DMS 273 (cell line): Measurements from ENCODE around the gene THSD1.

Experiments used
- DNase-seq: peaks from one replicate; lab custom pipeline; 2025; ENCODE audit not compliant: unreplicated experiment; lab: John Stamatoyannopoulos, UW

THSD1 gene, protein sequence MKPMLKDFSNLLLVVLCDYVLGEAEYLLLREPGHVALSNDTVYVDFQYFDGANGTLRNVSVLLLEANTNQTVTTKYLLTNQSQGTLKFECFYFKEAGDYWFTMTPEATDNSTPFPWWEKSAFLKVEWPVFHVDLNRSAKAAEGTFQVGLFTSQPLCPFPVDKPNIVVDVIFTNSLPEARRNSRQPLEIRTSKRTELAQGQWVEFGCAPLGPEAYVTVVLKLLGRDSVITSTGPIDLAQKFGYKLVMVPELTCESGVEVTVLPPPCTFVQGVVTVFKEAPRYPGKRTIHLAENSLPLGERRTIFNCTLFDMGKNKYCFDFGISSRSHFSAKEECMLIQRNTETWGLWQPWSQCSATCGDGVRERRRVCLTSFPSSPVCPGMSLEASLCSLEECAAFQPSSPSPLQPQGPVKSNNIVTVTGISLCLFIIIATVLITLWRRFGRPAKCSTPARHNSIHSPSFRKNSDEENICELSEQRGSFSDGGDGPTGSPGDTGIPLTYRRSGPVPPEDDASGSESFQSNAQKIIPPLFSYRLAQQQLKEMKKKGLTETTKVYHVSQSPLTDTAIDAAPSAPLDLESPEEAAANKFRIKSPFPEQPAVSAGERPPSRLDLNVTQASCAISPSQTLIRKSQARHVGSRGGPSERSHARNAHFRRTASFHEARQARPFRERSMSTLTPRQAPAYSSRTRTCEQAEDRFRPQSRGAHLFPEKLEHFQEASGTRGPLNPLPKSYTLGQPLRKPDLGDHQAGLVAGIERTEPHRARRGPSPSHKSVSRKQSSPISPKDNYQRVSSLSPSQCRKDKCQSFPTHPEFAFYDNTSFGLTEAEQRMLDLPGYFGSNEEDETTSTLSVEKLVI

DNA sequence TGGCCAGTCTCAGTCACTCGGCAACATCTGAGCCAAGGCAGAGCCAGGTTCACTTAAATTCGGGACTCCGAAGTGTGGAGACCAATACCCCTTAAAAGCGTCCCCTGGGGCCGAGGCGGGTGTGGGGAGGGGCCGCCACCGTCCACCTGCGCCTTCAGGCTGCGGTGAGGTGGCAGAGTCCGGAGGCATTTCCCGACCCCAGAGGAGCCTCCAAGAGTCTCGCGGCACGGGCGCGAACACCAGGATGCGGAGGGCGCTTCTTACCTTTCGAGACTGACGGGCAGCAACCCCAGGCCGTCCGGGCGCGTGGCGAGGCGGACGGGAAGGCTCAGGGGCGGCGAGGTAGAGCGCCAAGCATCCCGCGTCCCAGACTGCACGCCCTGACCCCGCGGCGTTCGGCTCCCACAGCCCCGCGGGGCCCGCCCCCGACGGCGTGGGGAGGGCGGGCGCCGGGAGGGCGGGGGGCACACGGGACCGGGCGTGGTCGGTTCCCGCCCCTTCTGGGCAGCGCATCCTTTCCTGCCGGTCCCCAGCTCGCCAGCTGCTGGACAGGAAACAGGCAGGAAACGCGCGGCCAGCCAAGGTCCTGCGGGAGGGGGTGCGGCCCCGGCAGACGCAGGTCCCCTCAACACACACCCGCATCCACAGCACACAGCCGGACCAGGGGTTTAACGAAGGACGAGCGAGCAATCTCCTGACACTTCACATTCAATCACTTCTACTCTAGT, at the start of gene THSD1:
TSS of gene THSD1 (minus strand) at position 406 of the 728 bp plus-strand sequence. CDS start 3,572 bp downstream, outside the sequence.
- peak; percentile 49 for DNase-seq

DNA sequence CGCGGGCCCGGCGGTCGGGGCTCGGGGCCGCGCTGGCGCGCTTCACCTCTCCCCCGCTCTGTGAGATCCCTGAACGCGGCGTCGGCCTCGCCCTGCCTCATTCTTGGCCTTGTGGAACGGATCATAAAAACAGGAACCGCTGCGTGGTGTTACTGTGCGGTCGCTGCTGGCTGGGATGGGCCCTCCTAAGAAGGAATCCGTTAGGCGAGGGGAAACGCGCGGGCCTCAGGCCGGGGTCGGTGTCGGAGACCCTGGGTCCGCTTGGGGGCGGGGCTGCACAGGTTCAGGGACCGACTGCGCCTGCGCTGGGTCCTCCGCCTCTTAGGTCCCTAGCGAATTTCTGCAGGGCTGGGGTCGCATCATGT, 49.7 kb upstream of the THSD1 start:
- peak; percentile 81 for DNase-seq

DNA sequence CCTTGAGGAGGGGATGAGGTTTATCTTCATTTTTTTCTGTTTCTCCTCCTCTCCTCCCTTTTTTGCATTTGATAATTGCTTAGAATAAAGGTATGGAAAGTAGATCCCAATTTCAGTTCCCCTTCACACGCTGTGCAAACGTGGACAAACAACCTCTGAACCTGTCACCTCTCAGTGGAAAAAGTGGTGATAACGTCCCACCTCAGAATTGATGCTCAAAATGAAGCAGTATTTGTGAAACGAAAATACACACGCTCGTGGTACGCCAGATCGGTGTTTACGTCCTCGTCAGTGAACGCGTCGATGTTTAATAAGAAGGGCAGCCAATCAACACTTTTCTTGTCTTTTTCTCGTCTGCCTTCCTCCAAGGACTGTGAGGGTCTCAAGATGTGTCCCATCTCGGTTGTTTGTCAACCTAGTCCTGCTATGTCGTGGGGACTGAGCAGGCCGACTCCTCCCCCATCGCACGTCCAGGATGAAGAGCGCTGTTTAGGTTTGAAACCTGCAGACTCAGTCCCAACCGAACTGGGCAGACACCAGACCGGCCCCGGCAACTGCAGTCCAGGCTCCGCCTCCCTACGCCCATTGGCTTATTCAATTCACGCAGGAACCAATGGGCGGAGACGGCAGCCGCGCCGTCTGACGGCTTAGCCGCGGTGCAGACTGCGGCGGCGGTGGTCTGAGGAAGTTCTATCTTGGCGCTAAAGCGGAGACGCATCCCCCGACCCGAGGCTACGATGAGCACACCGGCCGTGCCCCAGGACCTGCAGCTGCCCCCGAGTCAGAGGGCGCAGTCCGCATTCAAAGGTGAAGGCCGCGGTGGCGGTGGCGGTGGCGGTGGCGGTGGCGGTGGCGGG, 49.1 kb upstream of the THSD1 start, which contains the start of gene CKAP2:
TSS of gene CKAP2 (plus strand) at position 659 of the 857 bp plus-strand sequence. CDS start at position 738, 79 bp downstream.
- DNase-seq: peak; percentile 96

DNA sequence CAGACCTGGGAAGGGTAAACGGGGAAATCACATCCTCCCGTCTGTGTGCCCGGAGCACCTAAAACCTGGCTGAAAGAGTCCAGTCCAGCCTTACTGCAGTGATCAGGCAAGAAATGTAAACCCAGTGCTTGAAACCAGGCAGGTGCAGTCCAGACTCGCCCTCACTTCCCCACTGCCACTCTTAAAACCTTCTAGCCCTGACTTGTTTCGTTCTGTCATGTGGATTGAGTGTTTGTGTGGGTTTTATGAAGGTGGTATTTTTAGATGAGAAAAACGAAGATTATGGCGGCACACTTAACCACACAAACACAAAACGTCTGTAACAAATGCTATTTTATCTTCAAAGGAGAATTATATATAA, 48.5 kb upstream of the THSD1 start:
- DNase-seq: peak; percentile 57

DNA sequence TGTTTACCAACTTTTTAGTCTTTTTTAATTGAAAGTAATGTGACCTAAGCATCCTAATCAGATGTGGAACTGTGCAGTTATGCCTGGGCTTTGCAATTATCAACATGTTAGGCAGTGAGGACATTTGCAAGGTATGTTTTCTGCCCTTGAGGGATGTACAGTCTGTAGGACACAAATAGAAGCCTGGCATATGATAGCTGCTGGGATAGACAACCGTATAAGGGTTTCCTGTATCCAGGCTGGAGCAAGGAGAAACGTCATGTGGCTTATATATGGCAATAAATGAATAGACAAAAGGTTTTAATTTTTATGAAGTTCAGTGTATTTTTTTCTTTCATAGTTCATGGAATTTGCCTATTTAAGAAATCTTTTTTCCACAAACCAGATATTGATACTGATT, 46.5 kb upstream of the THSD1 start:
- DNase-seq: peak; percentile 9

DNA sequence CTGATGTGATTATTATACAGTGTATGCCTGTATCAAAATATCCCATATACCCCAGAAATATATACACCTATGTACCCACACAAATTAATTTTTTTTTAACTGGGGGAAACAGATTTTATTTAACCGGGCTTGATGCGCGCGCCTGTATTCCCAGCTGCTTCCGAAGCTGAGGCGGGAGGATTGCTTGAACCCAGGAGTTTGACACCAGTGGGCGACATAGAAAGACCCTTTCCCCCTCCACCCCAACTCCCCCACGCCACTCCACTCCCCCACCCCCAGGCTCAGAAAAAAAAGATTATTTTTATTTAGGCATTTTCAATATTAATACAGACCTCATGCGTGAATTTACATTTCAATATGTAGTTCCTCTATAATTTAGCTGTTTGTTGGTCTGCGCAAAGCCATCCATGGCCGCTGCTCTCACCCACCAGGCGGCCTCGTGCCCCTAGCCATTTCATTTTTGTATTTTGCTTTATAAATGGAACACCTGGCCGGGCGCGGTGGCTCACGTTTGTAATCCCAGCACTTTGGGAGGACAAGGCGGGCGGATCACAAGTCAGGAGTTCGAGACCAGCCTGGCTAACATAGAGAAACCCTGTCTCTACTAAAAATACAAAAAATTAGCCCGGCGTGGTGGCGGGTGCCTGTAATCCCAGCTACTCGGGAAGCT, 45.3 kb upstream of the THSD1 start:
- DNase-seq: no peak

DNA sequence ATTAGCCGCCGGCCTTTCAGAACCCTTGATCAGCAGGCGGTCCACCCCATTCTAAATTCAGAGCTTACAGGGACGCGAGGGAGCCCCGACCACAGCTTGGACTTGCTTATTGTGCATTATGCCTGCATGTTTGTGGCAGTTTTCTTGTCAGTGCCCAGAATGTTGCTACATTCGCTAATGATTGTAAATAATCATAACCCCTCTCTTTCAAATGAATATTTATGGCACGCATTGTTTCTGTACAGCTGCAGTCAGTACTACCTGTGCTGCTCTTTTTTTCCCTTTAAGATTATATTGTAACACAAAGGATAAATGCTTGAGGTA, 44.8 kb upstream of the THSD1 start:
- DNase-seq: no peak

DNA sequence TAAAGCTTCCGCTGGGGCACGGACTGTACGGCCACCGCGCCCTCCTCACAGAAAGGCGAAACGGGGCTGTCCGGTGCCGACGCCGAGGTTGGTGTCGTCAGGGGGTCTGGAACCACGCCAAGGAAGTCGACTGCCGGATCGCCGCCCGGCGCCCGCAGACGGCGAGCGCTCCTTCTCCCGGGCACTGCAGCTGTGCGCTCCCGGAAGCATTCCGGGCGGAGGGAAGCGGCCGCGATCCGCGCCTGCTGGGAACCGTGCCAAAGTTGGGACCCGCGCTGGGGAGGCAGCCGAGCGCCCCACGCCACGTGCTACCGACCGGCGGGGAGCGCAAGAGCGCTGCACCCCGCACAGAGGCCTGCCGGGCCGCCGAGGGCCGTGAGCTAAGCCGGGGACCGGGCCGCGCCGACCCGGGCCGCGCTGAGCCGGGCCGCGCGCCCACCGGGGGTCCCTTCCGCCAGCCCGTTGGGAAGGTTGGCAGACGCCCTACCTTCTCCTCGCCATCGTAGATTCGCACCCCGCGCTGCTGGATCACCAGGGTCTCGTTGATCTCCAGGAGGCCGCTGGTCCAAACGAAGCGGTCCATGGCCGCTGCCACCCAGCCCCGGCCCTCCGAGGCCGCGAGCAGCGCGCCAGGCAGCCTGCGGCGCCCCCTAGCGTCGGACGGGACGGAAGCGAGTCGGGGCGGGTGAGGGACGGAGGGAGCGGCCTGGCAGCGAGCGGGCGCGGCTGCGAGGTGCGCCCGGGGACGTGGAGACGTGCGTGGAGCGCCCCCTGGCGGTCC, 44.2 kb upstream of the THSD1 start, which contains the start of gene VPS36:
TSS of gene VPS36 (minus strand) at position 623 of the 781 bp plus-strand sequence. CDS start at position 583, 40 bp downstream.
- peak; percentile 97 for DNase-seq

DNA sequence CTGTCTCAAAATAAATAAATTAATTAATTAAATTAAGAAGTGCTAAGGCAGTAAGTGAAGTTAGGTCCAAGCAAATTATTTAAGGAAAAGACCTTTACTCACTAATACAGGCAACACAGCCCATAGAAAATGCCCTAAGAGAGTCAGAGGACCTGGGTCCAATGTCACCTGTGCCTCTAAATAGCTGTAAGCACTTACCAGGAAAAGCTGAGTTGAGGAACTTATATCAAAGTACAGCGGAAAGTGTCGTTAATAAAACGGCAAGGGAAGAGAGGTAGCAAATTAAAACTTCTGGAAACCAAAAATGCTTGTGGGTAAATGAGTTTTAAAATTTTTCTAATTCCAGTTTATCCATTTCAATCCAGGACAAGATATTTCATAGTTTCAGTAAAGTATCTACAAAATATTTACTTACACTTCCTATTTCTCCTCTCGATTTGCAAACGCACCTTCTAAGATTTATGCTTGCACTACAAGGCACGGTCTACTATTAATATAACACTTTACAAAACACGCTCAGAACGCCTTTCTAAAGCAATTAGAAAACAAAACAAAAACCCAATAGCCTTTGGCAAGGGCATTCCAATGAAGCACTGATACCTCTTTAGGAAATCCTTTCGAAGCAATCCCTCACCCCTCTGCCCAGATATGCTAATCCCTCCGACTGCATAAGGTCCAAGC, 43.5 kb upstream of the THSD1 start:
- peak; percentile 19 for DNase-seq

DNA sequence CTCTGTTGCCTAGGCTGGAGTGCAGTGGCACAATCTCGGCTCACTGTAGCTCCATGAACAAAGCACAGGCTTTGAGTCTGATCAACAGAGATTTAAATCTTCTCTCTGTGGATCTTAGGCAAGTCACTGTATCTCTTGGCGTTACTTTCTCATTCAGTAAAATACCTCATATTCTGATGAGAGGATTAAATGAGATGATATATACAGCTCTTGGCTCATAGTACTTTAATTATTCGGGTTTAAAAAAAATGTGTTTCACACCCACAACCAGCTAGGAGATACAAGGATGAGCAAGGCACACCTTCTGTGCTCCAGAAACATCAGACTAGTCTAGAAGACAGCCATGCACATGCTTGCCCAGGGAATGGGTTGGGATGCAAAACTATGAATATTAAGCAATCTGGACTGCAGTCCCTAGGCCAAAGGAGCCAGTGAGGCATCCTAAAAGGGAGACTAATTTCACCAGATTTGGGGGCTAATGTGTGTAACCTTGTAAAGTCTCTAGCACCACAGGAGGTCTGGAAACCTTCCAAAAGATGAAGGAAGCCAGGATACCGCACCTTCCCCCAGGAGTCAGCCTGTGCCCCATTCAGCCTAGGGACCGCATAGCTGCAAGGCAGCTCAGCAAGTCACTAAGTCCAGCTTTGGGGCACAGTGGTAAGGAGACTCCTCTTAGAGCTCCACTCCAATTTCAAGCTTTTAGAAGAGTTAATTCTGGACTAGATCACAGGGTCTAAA, 42.0 kb upstream of the THSD1 start:
- peak; percentile 47 for DNase-seq

DNA sequence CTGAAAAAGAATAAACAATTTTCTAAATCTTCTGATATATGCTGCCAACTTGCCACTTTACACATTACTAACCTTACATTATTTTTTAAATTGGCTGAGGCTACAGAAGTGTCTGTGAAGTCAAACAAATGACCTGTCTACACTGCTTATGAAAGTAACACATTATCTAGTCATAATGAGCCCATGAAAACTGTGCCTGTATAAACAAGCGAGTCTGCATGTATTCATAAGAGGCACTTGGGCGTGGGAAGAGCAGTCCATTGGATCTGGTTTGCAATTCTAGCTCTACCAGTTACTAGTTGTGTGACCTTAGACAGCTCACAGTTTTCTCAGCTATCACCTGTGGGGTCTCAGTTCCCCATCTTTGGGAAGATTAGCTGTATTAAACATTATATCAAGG, 41.4 kb upstream of the THSD1 start:
- no peak for DNase-seq

DNA sequence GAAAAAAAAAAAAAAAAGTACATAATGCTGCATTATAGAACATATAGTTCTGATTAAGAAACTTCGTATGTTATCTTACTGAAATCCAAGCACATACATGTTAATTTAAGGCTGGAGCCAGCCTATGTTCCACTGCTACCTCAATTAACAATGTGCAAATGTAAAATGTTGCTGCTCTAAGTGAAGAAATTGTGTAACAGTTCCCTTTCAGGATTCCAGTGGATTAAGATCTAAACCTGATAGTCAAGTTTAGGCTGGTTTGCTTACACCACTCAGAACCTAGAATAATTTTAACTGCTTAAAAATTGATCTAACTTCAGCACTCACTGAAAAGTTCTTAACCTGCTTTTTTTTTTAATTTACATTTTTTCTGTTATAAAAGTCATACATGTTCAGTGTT, 40.3 kb upstream of the THSD1 start:
- DNase-seq: no peak

DNA sequence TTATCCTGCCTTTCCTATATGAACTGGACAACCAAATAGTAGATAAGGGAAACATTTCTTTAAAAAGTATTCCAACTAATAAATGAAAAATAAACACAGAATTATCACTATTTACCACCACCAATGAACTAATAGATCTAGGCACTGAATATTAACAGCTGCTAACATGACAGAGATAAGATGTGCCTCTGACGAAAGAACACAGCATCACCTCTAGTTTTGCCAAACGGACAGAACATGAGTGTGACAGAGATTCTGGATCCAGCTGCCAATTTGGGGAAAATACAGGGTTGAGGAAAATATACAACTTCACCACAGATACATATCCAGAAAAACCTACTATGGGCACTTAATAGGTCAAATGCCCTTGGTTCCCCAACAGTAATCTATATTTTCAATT, 26.5 kb upstream of the THSD1 start:
- DNase-seq: no peak

DNA sequence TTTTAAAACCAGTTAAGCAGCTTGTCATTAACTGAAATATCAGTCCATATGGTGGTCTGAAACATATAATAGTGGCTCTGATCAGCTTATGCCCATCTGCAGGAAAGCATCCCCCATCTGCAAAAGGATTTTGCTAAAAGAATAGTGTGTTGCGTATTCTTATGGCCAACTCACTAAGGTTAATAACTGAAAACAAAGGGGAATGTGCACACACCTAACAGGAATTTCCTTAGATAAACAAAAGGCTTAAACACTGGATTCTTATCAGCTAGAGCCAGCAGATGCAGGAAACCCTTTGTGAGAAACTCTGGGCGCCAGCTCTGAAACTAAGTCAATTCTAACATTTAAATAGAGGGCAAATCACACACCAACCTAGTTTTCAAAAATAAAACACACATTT, 22.3 kb upstream of the THSD1 start:
- DNase-seq: peak; percentile 60

DNA sequence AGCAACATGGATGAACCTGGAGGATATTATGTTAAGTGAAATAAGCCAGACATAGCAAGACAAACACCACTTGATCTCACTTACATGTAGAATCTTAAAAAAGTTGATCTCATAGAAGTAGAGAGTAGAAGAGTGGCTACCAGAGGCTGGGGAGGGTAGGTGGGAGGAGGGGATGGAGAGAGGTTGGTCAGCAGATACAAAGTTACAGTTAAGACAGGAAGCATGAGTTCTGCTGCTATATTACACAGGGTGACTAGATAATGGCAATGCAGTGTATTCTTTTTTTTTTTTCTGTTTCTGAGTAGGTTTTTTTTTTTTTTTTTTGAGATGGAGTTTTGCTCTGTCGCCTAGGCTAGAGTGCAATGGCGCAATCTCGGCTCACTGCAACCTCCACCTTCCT, 15.2 kb upstream of the THSD1 start:
- no peak for DNase-seq

DNA sequence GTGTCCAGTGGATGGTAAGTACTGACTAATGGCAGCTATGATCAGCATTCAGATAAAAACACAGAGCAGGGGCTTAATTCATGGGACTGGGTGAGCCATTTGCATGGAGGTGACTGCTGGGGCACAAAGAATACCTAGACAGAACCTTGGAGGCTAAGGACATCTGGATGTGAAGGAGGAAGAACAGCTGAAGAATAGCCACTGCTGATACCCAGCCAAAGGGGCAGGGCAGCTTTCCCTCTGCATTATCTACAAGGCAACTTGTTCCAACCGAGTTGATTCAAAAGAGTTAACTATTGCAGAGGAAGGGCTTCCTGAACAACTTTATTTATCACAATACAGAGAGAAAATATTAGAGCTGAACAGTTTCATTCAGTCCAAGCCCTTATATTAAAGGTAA, 13.1 kb upstream of the THSD1 start:
- DNase-seq: no peak

DNA sequence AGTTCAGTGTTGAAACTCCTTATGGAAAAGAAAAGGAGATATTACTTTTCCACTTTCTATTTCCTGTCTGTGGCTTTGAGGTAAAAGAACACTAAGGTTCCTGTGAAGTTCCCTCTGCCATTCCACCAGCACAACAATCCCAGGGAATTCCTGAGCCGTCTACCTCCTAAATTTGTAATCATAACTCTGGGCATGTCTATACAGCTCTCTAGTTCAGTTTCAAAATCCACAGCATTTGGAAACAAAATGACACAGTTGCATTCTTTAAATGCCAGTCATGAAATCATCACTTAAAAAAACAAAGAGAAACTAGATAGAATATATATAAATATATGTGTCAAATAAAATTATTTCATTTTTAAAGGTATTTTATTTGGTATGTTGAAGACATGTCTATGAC, 9.0 kb upstream of the THSD1 start:
- no peak for DNase-seq

DNA sequence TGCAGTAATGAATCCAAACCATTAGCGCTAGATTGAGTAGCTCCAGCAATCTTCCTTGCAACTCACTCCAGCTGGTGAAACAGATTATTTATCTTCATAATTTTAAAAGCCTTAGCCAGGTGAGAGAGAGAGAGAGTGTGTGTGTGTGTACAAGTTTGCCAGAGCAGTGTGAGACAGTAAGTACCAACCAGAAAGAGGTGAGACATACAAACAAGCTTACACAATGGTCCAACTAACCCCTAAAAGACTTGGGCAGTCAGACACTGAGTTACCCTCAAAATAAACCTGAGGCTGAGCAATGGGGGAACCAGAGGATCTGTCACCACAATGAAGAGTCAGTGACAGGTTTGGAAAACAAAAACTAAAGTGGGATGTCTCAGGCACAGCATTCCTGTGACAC, 8.1 kb upstream of the THSD1 start:
- no peak for DNase-seq
